Measurements from ENCODE around the gene PAN3.

- TF ChIP-seq EP300 (IDR thresholded peaks at IDR 0.05) (no peak), POLR2A (IDR thresholded peaks at IDR 0.05) (no peak), CTCF (IDR thresholded peaks at IDR 0.05) (no peak)
Observed at GRCh38 chr13:28271056-28271840, 132.9 kb downstream of the PAN3 start.
